Measurements from ENCODE around the gene DCLK1. TPM values are rescaled to one million over a fixed set of nuclear protein-coding genes. Genes with fewer than 3 reads are reported as not detected.

Gene DCLK1
- total RNA-seq, 4 donors from 2014 or later = 20.5 to 40.1 (median 28.7) TPM

GRCh38 chr13:36115306-36115705 lies 15.9 kb downstream of the DCLK1 start:
- no peaks in the 10 kb centered on the region for H3K27me3 ChIP-seq
- TF ChIP-seq CTCF (IDR thresholded peaks at IDR 0.05) (no peak), POLR2A (IDR thresholded peaks at IDR 0.05; ENCODE audit: low read depth) (no peak), POLR2AphosphoS5 (IDR thresholded peaks at IDR 0.05) (no peak), EP300 (IDR thresholded peaks at IDR 0.05) (no peak)
- H3K27ac ChIP-seq (replicated peaks in 1 of 4) = no peak overlapping the region
- H3K9me3 ChIP-seq = no peaks in the 10 kb centered on the region
- no peaks in the 10 kb centered on the region for H3K4me1 ChIP-seq
- no peaks in the 10 kb centered on the region for H3K36me3 ChIP-seq
- intact Hi-C loops (cut with DNase I) = no loop called here
- DNase-seq (ENCODE audit: extremely low spot score) = no peak
- 100% methylated on average over 1 of the region's 1 CpG for WGBS
- H3K4me3 ChIP-seq = no peak overlapping the region

GRCh38 chr13:36114233-36114632 lies 16.9 kb downstream of the DCLK1 start:
- Histone ChIP-seq H3K27me3 (no peaks in the 10 kb centered on the region), H3K27ac (replicated peaks in 1 of 4) (no peak overlapping the region), H3K4me1 (no peaks in the 10 kb centered on the region), H3K4me3 (no peak overlapping the region), H3K36me3 (no peaks in the 10 kb centered on the region), H3K9me3 (no peaks in the 10 kb centered on the region)
- DNase-seq (ENCODE audit: extremely low spot score) = no peak
- intact Hi-C loops (cut with DNase I) = no loop called here
- TF ChIP-seq CTCF (IDR thresholded peaks at IDR 0.05) = no peak
- no peak for TF ChIP-seq POLR2AphosphoS5 (IDR thresholded peaks at IDR 0.05)
- TF ChIP-seq POLR2A (IDR thresholded peaks at IDR 0.05; ENCODE audit: low read depth) = no peak
- no peak for TF ChIP-seq EP300 (IDR thresholded peaks at IDR 0.05)
- 71% methylated on average over 1 of the region's 1 CpG for WGBS

GRCh38 chr13:36108954-36109353 lies 22.2 kb downstream of the DCLK1 start:
- 85% methylated on average over 2 of the region's 2 CpGs for WGBS
- intact Hi-C loops (cut with DNase I) = no loop called here
- H3K27me3 ChIP-seq = no peaks in the 10 kb centered on the region
- no peak for DNase-seq (ENCODE audit: extremely low spot score)
- H3K9me3 ChIP-seq = no peaks in the 10 kb centered on the region
- H3K36me3 ChIP-seq = no peaks in the 10 kb centered on the region
- no peak overlapping the region for H3K4me3 ChIP-seq
- no peak overlapping the region for H3K27ac ChIP-seq (replicated peaks in 1 of 4)
- H3K4me1 ChIP-seq = no peaks in the 10 kb centered on the region
- no peak for TF ChIP-seq POLR2AphosphoS5 (IDR thresholded peaks at IDR 0.05)
- no peak for TF ChIP-seq EP300 (IDR thresholded peaks at IDR 0.05)
- no peak for TF ChIP-seq CTCF (IDR thresholded peaks at IDR 0.05)

- no peak overlapping the region for H3K27ac ChIP-seq (replicated peaks in 1 of 4)
- H3K36me3 ChIP-seq = no peaks in the 10 kb centered on the region
- intact Hi-C loops (cut with DNase I) = no loop called here
- H3K9me3 ChIP-seq = no peaks in the 10 kb centered on the region
- H3K4me3 ChIP-seq = no peak overlapping the region
- no peaks in the 10 kb centered on the region for H3K4me1 ChIP-seq
- 81% methylated on average over 7 of the region's 7 CpGs for WGBS
- no peak for TF ChIP-seq EP300 (IDR thresholded peaks at IDR 0.05)
- no peak for TF ChIP-seq CTCF (IDR thresholded peaks at IDR 0.05)
- no peak for TF ChIP-seq POLR2A (IDR thresholded peaks at IDR 0.05; ENCODE audit: low read depth)
- DNase-seq (ENCODE audit: extremely low spot score) = no peak
- no peaks in the 10 kb centered on the region for H3K27me3 ChIP-seq
Observed at GRCh38 chr13:36108342-36108741, 22.8 kb downstream of the DCLK1 start.

GRCh38 chr13:36107521-36107920 lies 23.7 kb downstream of the DCLK1 start:
- Histone ChIP-seq H3K27me3 (no peaks in the 10 kb centered on the region), H3K36me3 (no peaks in the 10 kb centered on the region), H3K4me1 (no peaks in the 10 kb centered on the region), H3K27ac (replicated peaks in 1 of 4) (no peak overlapping the region), H3K4me3 (no peak overlapping the region), H3K9me3 (no peaks in the 10 kb centered on the region)
- no peak for TF ChIP-seq EP300 (IDR thresholded peaks at IDR 0.05)
- TF ChIP-seq POLR2A (IDR thresholded peaks at IDR 0.05; ENCODE audit: low read depth) = no peak
- no peak for TF ChIP-seq POLR2AphosphoS5 (IDR thresholded peaks at IDR 0.05)
- no peak for TF ChIP-seq CTCF (IDR thresholded peaks at IDR 0.05)
- WGBS = 86% methylated on average over 1 of the region's 1 CpG
- intact Hi-C loops (cut with DNase I) = no loop called here
- no peak for DNase-seq (ENCODE audit: extremely low spot score)

Measured in esophagus muscularis mucosa (tissue), 4 donors.